Osteoblast (primary cell): ENCODE results near the gene DIPK1B. TPM values are rescaled to one million over a fixed set of nuclear protein-coding genes. Genes with fewer than 3 reads are reported as not detected.

Experiments used
- DNase-seq: peaks from one replicate; pipeline ENCODE4 v3.0.0; 2011; ENCODE audit warnings: low spot score, mixed read lengths; ENCODE audit not compliant: insufficient read length; ENCODE audit errors: missing footprints
- H2AFZ ChIP-seq: 2 replicates; pipeline ENCODE4 v1.6.0; 2011; ENCODE audit warnings: mild to moderate bottlenecking, low read length
- H3K27ac ChIP-seq: 2 replicates; pipeline ENCODE4 v1.5.1; 2011; ENCODE audit warnings: mild to moderate bottlenecking, low read depth, low read length, moderate library complexity
- H3K27me3 ChIP-seq: 2 replicates; pipeline ENCODE4 v1.6.0; 2012; ENCODE audit warnings: mild to moderate bottlenecking, control low read depth, inconsistent platforms, low read length, moderate library complexity; ENCODE audit not compliant: insufficient read depth
- H3K36me3 ChIP-seq: 2 replicates; pipeline ENCODE4 v1.5.1; 2011; ENCODE audit warnings: mild to moderate bottlenecking, low read length, control low read depth, moderate library complexity; ENCODE audit not compliant: insufficient read depth
- H3K4me1 ChIP-seq: 2 replicates; pipeline ENCODE4 v1.5.1; 2011; ENCODE audit warnings: mild to moderate bottlenecking, low read length, control low read depth, moderate library complexity; ENCODE audit not compliant: insufficient read depth
- H3K4me2 ChIP-seq: 2 replicates; pipeline ENCODE4 v1.6.0; 2011; ENCODE audit warnings: mild to moderate bottlenecking, low read length; ENCODE audit not compliant: insufficient read depth
- H3K4me3 ChIP-seq: fragments of 200-600 bp; sonication (generic); 3 replicates; pipeline ENCODE4 v1.5.1; 2012; ENCODE audit warnings: mild to moderate bottlenecking, low read length, inconsistent platforms; ENCODE audit not compliant: insufficient read depth
- H3K79me2 ChIP-seq: 2 replicates; pipeline ENCODE4 v1.6.0; 2012; ENCODE audit warnings: mild to moderate bottlenecking, low read length, control low read depth, inconsistent platforms; ENCODE audit not compliant: insufficient read depth
- H3K9me3 ChIP-seq: 2 replicates; pipeline ENCODE4 v1.5.1; 2011; ENCODE audit warnings: low read depth, low read length, control low read depth
- H4K20me1 ChIP-seq: 2 replicates; pipeline ENCODE4 v1.6.0; 2012; ENCODE audit warnings: mild to moderate bottlenecking, low read length, control low read depth; ENCODE audit not compliant: insufficient read depth
- total RNA-seq: library from RNA; depleted of rRNA; stranded (reverse); fragments of >200 nt; gene quantifications from 2 replicates; pipeline ENCODE4 v1.2.3, GENCODE V29; 2012
- TF ChIP-seq, protein P1 (sequence below): IDR thresholded peaks from 2 replicates; pipeline ENCODE4 v1.5.1; 2011; ENCODE audit warnings: mild to moderate bottlenecking, low read depth, low read length, moderate library complexity; ENCODE audit errors: extremely low read depth

DIPK1B gene
- total RNA-seq, 1 donor = not detected

DNA sequence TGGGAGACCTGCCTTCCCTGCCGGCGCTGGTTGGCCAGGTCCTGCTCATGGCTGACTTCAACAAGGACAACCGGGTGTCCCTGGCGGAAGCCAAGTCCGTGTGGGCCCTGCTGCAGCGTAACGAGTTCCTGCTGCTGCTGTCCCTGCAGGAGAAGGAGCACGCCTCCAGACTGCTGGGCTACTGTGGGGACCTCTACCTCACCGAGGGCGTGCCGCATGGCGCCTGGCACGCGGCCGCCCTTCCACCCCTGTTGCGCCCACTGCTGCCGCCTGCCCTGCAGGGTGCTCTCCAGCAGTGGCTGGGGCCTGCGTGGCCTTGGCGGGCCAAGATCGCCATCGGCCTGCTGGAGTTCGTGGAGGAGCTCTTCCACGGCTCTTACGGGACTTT lies 10.6 kb downstream of the DIPK1B start:
- H3K4me3 ChIP-seq = no peak overlapping the region
- no peak overlapping the region for H3K27ac ChIP-seq
- peaks cover 66% of the 10 kb centered on the region for H4K20me1 ChIP-seq
- no peak overlapping the region for H3K4me2 ChIP-seq
- H3K79me2 ChIP-seq = peaks cover 31% of the 10 kb centered on the region
- H3K36me3 ChIP-seq = peaks cover 43% of the 10 kb centered on the region
- H3K27me3 ChIP-seq = no peaks in the 10 kb centered on the region
- TF ChIP-seq, protein P1, sequence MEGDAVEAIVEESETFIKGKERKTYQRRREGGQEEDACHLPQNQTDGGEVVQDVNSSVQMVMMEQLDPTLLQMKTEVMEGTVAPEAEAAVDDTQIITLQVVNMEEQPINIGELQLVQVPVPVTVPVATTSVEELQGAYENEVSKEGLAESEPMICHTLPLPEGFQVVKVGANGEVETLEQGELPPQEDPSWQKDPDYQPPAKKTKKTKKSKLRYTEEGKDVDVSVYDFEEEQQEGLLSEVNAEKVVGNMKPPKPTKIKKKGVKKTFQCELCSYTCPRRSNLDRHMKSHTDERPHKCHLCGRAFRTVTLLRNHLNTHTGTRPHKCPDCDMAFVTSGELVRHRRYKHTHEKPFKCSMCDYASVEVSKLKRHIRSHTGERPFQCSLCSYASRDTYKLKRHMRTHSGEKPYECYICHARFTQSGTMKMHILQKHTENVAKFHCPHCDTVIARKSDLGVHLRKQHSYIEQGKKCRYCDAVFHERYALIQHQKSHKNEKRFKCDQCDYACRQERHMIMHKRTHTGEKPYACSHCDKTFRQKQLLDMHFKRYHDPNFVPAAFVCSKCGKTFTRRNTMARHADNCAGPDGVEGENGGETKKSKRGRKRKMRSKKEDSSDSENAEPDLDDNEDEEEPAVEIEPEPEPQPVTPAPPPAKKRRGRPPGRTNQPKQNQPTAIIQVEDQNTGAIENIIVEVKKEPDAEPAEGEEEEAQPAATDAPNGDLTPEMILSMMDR = no peak
- peak; percentile 78 for DNase-seq
- no peak overlapping the region for H2AFZ ChIP-seq
- no peaks in the 10 kb centered on the region for H3K9me3 ChIP-seq
- H3K4me1 ChIP-seq = peaks cover 25% of the 10 kb centered on the region

- TF ChIP-seq, protein P1 = no peak
- Histone ChIP-seq H3K4me3 (no peak overlapping the region), H4K20me1 (peaks cover 66% of the 10 kb centered on the region), H2AFZ (no peak overlapping the region), H3K9me3 (no peaks in the 10 kb centered on the region), H3K79me2 (peaks cover 35% of the 10 kb centered on the region), H3K27me3 (no peaks in the 10 kb centered on the region), H3K4me1 (peaks cover 25% of the 10 kb centered on the region), H3K36me3 (peaks cover 43% of the 10 kb centered on the region), H3K4me2 (no peak overlapping the region), H3K27ac (no peak overlapping the region)
- peak; percentile 43 for DNase-seq
Observed at GRCh38 chr9:136723362-136723976, 11.1 kb downstream of the DIPK1B start.

DNA sequence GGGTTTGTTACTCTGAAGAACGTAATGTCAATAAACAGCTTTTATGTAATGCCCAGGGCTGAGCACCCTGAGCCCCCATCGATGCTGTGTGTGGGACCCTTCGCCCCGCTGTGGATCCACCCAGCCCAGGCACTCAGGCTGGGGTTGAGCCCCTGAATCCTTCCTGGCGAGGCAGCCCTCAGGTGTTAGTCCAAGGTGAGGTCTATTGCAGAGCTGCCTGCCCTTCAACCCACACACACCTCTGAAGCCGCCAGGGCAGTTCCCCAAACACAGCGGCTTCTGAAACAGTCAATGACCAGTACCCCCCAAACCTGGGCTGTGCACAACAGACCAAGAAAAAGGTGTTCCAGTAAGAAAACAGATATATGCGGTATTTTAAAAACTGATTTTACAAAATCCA lies 11.6 kb downstream of the DIPK1B start:
- Histone ChIP-seq H3K79me2 (peaks cover 40% of the 10 kb centered on the region), H3K4me1 (peaks cover 26% of the 10 kb centered on the region), H4K20me1 (peaks cover 67% of the 10 kb centered on the region), H3K27me3 (no peaks in the 10 kb centered on the region), H2AFZ (no peak overlapping the region), H3K27ac (no peak overlapping the region), H3K4me2 (no peak overlapping the region), H3K4me3 (no peak overlapping the region), H3K36me3 (peaks cover 43% of the 10 kb centered on the region), H3K9me3 (no peaks in the 10 kb centered on the region)
- DNase-seq = peak; percentile 71
- TF ChIP-seq, protein P1 = no peak

DNA sequence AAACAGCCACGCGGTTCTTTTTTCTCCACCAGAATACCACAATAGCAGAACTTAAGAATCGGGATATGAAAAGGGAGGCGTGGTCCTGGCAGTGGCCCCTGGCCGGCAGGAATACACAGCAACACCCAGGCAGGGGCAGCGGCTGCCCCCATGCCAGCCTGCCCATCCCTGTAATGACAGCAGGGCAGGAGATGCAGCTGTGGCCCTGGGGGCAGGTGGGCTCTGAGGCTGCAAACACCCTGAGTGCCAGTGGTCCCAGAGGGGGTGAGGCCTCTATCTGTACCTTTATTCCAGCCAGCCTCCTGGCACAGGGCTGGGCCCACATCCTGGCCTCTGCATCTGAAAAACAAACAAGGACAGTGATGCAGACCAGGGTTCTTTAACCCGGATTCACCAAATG lies 12.4 kb downstream of the DIPK1B start:
- no peaks in the 10 kb centered on the region for H3K27me3 ChIP-seq
- peaks cover 43% of the 10 kb centered on the region for H3K36me3 ChIP-seq
- H3K27ac ChIP-seq = no peak overlapping the region
- peaks cover 31% of the 10 kb centered on the region for H3K4me1 ChIP-seq
- TF ChIP-seq, protein P1 = no peak
- no peak overlapping the region for H3K4me2 ChIP-seq
- no peak overlapping the region for H2AFZ ChIP-seq
- peaks cover 74% of the 10 kb centered on the region for H4K20me1 ChIP-seq
- H3K9me3 ChIP-seq = no peaks in the 10 kb centered on the region
- DNase-seq = peak; percentile 29
- peaks cover 48% of the 10 kb centered on the region for H3K79me2 ChIP-seq
- H3K4me3 ChIP-seq = no peak overlapping the region
